GM19452 (cell line): ENCODE data around the gene NREP.

Experiments
- ATAC-seq: cut with Tn5 transposase; IDR thresholded peaks from one replicate; pipeline ENCODE4 v1.9.1; 2021; ENCODE audit not compliant: unreplicated experiment

NREP gene

DNA sequence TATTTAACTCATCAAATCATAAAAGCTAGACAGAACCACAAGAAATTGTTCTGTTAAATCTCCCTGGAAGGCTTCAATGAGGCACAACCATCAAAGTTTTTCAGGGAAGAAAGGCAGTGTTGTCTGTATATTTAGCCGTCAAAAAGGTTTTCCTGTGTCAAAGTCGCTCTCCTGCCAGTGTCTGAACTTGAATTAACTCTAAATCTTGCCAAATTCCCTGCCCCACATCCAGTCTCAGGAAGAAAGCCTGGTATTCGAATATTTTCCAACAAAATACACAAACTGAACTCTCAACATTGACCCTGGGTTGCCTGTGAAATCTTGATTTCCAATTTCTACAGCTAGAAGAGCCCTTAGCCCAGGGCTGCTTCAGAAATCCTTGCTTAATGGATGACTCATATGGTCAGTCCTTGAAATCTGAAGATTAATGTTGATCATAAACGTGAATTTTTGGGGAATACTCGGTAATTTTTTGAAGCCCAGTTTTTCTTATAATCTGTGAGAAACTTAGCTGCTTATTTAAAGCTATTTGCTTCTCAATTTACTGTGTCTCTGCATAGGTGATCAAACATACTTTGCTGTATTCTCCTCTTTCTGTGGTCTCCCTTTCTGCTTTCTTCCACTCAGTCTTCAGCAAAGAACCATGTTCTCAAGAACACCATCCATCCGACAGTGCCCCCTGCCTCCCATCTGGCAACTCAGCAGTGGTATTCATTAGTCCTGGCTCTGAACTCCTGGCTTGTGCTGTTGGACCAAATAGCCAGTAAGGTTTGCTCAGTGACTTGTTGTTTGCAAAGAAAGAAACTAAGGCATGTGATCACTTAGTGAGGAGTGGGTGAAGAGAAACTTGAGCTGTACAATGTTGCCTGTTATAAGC is 58.9 kb downstream of the NREP start:
- no peak for ATAC-seq

DNA sequence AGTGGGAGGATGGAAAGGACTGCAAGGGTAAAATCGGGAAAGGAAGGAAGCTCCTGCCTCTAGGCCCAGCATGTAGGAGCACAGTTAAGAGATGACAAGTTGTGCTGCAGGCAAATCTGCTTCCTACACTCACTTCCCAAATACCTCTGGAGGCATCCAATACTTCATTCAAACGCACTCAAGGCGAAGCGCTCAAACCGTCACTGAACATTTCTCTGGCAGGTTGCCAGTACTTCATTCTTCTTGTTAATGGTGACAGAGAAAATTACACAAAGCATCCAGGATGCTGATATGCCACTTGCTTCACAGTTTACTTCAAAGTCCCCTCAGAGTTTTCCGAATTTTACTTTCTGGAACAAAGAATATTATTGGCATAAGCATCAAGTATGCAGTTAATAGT is 59.8 kb downstream of the NREP start:
- ATAC-seq = no peak

DNA sequence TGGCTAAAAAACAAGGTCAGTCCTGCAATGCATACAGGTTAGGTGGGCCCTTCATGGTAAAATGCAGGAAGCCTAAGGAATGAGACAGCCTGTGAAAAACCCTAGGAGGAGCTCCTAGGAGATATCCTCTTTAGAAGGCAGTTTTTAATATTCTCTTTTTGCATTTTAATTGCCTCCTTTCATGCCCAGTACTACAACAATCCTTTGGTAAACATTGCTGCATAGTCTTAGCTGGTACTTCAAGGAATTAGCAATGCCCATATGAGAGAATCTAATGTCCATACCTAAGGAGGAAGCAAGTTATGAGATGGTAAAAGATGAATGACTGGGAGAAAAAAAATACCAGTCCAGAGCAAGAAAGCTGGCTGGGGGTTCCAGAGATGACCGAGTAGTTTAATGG is 61.0 kb downstream of the NREP start:
- ATAC-seq = no peak

DNA sequence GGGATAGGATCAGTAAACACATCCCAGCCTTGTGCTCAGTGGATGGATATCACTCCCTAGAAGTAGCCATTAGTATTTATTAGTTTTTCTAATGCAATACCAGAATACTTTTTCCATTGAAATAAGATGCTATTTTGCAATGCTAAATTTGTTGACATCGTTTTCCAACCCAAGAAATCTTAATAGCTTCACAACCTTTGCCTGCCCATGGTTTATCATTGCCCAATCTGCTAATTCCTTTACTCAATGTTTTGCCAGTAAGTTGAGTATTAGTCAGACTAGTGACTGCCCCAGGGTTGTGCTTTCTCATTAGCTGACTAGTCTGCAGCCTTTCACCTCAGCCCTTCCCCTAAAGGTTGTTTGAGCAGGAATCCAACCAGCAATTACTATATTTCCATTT is 62.9 kb downstream of the NREP start:
- ATAC-seq = no peak

DNA sequence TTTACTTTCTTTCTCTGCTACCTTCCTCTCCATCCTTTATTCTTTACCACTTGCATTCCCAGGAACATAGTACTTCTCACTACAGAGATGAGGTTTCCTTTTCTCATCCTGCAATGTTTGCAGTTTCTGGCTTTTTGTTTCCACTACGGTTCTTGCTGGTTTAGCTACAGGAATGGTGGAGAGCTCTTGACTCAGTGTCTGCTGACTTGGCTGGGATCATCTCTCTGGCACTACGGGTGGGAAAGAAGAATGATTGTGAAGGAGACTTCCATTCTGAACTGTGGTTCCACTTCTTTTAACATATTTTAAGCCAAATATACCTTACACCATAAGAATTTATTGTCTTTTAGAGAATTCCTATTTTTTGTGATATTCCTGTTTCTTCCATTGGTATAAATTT is 65.1 kb downstream of the NREP start:
- ATAC-seq = no peak

DNA sequence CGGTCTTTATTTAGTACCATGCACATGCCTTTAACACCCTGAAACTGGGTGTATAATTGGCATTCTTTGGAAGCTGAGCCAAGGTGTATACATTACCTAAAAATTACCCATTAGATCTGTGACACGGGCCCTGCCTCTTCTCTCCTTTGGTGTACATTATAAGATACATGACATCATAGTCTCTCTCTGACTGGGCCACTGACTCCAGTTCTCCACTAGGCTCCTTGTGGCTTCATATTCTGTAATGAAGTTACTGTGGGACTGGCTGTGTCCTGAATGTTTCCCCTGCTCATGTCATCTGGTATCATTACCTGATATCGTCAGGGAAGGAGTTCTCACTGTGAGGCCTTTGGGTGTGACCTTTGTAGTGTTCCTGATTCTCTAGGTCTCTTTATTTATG is 65.5 kb downstream of the NREP start:
- ATAC-seq = no peak

DNA sequence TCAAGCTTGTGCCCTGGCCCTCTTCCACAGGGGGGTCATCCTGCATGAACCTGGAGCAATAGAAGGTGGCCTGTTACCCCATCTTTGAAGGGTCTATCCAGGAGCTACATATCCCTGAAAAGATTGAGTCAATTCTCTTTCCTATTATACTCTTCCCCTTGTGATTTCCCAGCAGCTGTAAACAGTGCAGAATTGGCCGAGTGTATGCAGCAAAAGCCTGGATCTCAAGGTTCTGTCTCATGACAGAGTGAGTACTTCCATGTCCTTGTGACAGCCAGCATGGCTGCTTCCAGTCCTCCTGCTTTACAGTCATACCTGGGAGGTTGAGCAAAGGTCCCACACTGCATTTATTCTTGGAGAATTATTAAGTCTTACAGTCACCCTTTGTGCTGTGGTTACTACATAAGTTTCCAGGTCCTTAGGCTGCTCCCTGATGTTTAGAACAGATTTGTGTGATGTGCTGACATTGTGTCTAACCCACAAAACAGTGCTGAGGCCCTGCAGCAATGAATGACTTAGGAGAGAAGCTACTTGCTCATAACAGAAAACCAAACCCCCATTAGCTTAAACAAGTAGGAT is 67.5 kb downstream of the NREP start:
- no peak for ATAC-seq

DNA sequence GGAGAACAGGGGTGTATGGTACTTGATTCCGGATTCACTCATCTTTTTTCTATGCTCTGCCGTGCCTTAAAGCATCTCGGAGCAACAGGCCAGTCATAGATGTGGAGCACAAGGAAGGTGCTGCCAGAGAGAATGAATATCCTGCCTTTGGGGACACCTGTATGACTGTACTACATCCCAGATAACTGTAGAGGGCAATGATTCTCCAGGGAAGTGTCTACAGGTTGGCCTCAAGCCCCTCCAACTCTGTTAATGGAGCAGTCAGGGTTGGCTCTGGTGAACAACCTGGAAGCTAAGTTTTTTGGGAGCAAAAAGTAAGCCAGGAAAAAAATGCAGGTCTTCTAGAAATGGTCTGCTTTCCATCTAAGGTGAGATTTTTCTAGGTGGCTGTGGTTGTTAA is 71.0 kb downstream of the NREP start:
- no peak for ATAC-seq

DNA sequence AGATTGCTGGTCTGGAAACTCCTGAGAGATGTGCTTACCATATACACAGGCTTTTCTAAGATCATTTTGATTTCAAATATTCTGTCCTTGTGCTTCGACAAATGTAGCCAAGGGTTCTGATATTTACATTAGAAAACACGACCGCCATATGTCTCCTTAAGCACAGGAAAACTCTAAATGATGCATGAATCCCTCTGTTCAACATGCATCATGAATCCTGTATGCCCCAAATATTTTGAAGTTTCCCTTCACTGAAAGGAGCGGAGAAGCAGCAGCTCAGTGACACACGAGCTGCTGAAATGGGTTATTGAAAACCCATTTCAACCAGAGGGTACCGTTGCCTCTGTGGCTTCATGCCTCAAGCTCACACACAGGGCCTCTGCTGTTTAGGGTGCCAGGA is 74.4 kb downstream of the NREP start:
- ATAC-seq = no peak

DNA sequence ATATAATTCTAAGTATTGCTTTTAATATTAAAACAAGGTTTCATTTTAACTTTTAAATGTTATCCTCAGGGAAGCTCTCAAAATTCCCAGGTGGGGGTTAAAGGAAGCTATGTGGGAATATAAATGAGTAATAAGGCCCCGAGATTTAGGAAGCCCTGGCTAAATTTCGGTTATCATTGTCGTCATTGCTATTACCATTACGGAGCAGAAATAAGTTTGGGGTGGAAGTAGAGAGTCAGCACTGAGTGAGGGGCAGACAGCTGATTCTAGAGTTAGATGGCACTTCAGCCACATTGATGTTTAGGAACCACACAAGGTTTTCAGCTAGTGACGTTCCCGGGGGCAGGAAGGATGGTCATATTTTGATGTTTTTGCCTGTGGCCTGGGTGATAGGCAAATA is 74.9 kb downstream of the NREP start:
- no peak for ATAC-seq

DNA sequence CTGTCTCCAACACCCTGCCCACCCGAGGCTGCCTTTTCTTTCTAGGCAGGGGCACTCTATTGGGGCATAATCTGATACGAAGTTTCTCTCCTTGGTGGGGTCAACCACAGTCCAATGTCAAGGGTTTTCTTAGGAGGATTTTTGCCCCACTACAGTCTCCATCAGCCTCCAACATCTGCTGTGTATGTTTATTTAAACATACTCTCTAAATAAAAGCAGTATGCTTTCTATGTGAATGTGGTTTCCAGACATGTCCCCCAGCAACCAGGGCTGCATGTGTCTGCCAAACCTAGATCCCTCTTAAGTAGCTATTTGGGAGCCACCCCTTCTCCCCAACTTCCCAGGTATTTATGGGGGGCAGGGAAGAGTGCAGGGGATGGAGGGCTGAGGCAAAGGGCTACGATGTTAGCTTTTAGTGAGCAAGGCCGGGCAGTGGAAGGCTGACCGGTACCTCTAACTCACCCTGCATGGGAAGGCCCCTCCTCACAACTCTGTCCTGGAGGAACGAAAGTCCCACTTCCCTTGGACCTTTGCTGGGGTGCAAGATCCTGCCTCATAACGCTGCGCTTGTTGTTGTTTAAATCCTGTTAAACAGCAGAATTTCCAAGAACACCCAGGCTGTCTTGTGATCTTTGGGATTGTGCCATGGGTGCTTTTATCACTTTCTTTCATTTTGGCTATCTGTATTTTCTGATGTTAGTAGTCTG is 75.4 kb downstream of the NREP start:
- no peak for ATAC-seq

DNA sequence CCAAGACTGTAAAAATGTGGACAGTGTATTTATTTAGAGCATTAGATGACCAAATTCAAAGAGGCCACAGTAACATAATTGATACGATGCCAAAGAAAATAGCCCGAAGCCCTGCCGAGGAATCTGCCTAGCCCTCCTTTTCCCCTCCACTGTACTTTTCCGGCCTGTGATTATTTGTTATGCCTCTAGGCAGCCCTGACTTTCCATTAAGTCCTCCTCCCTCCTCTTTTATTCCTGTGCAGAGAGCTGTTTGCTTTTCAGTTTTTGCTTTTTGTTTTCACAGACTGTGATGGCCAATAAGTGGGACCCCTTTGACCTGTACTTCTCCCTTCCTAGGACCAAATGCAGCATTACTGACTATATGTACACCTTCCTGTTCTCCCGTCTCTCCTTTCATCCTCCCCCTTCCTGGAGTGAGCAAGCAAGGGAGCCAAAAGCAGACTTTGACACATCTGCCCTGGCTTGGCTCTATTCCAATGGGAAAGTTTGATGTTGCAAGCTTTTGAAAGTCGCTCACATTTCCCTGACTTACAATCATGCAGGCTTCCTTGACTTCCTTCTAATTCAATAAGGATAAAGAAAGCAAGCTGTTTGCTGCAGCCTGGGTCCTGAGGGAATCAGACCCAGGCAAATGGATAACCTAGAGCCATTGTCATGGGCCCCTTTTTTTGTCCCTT is 76.1 kb downstream of the NREP start:
- no peak for ATAC-seq

DNA sequence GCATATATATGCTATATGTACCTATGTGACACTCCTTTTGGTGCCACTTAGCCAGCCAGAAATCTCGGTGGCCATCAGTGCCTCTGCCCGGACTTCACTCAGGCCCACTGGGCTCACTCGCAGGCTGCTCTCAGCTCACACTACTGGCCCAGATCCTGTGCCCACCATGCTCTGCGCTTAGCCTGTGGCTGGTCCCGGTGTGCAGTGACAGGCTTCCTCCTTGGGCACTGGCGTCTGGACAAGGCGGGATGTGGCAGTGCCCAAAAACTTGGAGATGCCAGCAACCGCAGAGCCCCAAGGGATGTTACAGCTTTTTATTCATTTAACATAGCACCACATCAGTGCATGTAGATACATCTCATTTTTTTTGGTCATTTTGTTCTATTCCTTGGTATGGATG is 77.4 kb downstream of the NREP start:
- no peak for ATAC-seq
